ENCODE results near the gene INTS4. TPM values are rescaled to one million over a fixed set of nuclear protein-coding genes. Genes with fewer than 3 reads are reported as not detected.

The INTS4 gene
- total and polyA plus RNA-seq, 2 experiments from 2014 or later, result 24.6 to 47.6 TPM

GRCh38 chr11:78010755-78011154 lies 16.3 kb upstream of the INTS4 start (continued):
- no peak for TF ChIP-seq EZH2 (IDR thresholded peaks at IDR 0.05; ENCODE audit: low read depth, unreplicated experiment)
- no peak for TF ChIP-seq POLR2AphosphoS5 (IDR thresholded peaks at IDR 0.05; ENCODE audit: low read depth)
- TF ChIP-seq ZNF114 (CRISPR knock-in tag; IDR thresholded peaks at IDR 0.05), result no peak
- TF ChIP-seq JUNB (IDR thresholded peaks at IDR 0.05; ENCODE audit: unreplicated experiment), result no peak

DNA sequence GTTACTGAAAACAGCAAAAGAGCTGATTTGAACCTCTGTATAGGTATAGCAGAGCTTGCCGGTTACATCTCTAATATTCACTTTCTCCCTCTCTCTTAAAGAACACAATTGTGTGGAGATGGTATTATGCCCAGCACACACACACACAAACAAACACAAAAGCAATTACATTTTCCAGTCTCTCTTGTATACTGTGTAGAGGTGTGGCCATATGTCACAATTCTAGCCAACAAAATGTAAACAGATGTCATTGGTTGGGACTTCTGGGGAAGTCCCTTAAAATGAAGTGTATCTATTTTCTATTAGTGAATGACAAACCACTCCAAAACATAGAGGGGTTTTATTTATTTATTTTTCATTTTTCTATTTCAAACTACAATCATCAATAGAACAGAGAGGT lies 15.8 kb upstream of the INTS4 start:
- no peaks in the 10 kb centered on the region for H3F3A ChIP-seq (replicated peaks; ENCODE audit: low read depth)
- no peak overlapping the region for H3K4me3 Mint-ChIP-seq
- H3K36me3 Mint-ChIP-seq (ENCODE audit: low read depth), result peaks cover 4% of the 10 kb centered on the region
- no peaks in the 10 kb centered on the region for H3K79me2 ChIP-seq (replicated peaks; ENCODE audit: insufficient read depth)
- DNase-seq (ENCODE audit: low spot score) (no peak), ATAC-seq (no peak)
- H3K9me3 Mint-ChIP-seq, result no peaks in the 10 kb centered on the region
- no peaks in the 10 kb centered on the region for H3K36me3 ChIP-seq (ENCODE audit: insufficient read depth)
- no peak overlapping the region for H2AFZ ChIP-seq
- H3K9me2 ChIP-seq (ENCODE audit: insufficient read depth), result no peaks in the 10 kb centered on the region
- H3K27ac ChIP-seq (ENCODE audit: low read depth), result no peak overlapping the region
- no peaks in the 10 kb centered on the region for H3K4me1 Mint-ChIP-seq
- no peak overlapping the region for H3K27ac Mint-ChIP-seq
- no peak overlapping the region for H3K4me3 ChIP-seq
- no peak overlapping the region for H3K4me2 ChIP-seq
- H3K27me3 Mint-ChIP-seq (ENCODE audit: insufficient read depth, low read depth, poor library complexity), result no peaks in the 10 kb centered on the region
- H3K27me3 ChIP-seq (ENCODE audit: insufficient read depth), result no peaks in the 10 kb centered on the region
- no peaks in the 10 kb centered on the region for H3K4me1 ChIP-seq (ENCODE audit: insufficient read depth)
- H4K20me1 ChIP-seq (replicated peaks; ENCODE audit: insufficient read depth), result no peaks in the 10 kb centered on the region
- no peak for TF ChIP-seq POLR2AphosphoS5 (IDR thresholded peaks at IDR 0.05; ENCODE audit: low read depth)
- TF ChIP-seq STAT1 (IDR thresholded peaks at IDR 0.05; ENCODE audit: unreplicated experiment), result no peak
- no peak for TF ChIP-seq CREB1 (CRISPR knock-in tag; IDR thresholded peaks at IDR 0.05; ENCODE audit: low read depth)
- TF ChIP-seq NANOG (IDR thresholded peaks at IDR 0.05; ENCODE audit: borderline replicate concordance), result no peak
- TF ChIP-seq JUNB (IDR thresholded peaks at IDR 0.05; ENCODE audit: unreplicated experiment), result no peak
- TF ChIP-seq EZH2 (IDR thresholded peaks at IDR 0.05; ENCODE audit: low read depth, unreplicated experiment), result no peak
- TF ChIP-seq ZNF331 (CRISPR knock-in tag; IDR thresholded peaks at IDR 0.05; ENCODE audit: low read depth), result no peak
- TF ChIP-seq, protein P1, sequence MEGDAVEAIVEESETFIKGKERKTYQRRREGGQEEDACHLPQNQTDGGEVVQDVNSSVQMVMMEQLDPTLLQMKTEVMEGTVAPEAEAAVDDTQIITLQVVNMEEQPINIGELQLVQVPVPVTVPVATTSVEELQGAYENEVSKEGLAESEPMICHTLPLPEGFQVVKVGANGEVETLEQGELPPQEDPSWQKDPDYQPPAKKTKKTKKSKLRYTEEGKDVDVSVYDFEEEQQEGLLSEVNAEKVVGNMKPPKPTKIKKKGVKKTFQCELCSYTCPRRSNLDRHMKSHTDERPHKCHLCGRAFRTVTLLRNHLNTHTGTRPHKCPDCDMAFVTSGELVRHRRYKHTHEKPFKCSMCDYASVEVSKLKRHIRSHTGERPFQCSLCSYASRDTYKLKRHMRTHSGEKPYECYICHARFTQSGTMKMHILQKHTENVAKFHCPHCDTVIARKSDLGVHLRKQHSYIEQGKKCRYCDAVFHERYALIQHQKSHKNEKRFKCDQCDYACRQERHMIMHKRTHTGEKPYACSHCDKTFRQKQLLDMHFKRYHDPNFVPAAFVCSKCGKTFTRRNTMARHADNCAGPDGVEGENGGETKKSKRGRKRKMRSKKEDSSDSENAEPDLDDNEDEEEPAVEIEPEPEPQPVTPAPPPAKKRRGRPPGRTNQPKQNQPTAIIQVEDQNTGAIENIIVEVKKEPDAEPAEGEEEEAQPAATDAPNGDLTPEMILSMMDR (conservative IDR thresholded peaks at IDR 0.05; ENCODE audit: low read depth in 2 of 2), result no peak
- TF ChIP-seq, protein P2, sequence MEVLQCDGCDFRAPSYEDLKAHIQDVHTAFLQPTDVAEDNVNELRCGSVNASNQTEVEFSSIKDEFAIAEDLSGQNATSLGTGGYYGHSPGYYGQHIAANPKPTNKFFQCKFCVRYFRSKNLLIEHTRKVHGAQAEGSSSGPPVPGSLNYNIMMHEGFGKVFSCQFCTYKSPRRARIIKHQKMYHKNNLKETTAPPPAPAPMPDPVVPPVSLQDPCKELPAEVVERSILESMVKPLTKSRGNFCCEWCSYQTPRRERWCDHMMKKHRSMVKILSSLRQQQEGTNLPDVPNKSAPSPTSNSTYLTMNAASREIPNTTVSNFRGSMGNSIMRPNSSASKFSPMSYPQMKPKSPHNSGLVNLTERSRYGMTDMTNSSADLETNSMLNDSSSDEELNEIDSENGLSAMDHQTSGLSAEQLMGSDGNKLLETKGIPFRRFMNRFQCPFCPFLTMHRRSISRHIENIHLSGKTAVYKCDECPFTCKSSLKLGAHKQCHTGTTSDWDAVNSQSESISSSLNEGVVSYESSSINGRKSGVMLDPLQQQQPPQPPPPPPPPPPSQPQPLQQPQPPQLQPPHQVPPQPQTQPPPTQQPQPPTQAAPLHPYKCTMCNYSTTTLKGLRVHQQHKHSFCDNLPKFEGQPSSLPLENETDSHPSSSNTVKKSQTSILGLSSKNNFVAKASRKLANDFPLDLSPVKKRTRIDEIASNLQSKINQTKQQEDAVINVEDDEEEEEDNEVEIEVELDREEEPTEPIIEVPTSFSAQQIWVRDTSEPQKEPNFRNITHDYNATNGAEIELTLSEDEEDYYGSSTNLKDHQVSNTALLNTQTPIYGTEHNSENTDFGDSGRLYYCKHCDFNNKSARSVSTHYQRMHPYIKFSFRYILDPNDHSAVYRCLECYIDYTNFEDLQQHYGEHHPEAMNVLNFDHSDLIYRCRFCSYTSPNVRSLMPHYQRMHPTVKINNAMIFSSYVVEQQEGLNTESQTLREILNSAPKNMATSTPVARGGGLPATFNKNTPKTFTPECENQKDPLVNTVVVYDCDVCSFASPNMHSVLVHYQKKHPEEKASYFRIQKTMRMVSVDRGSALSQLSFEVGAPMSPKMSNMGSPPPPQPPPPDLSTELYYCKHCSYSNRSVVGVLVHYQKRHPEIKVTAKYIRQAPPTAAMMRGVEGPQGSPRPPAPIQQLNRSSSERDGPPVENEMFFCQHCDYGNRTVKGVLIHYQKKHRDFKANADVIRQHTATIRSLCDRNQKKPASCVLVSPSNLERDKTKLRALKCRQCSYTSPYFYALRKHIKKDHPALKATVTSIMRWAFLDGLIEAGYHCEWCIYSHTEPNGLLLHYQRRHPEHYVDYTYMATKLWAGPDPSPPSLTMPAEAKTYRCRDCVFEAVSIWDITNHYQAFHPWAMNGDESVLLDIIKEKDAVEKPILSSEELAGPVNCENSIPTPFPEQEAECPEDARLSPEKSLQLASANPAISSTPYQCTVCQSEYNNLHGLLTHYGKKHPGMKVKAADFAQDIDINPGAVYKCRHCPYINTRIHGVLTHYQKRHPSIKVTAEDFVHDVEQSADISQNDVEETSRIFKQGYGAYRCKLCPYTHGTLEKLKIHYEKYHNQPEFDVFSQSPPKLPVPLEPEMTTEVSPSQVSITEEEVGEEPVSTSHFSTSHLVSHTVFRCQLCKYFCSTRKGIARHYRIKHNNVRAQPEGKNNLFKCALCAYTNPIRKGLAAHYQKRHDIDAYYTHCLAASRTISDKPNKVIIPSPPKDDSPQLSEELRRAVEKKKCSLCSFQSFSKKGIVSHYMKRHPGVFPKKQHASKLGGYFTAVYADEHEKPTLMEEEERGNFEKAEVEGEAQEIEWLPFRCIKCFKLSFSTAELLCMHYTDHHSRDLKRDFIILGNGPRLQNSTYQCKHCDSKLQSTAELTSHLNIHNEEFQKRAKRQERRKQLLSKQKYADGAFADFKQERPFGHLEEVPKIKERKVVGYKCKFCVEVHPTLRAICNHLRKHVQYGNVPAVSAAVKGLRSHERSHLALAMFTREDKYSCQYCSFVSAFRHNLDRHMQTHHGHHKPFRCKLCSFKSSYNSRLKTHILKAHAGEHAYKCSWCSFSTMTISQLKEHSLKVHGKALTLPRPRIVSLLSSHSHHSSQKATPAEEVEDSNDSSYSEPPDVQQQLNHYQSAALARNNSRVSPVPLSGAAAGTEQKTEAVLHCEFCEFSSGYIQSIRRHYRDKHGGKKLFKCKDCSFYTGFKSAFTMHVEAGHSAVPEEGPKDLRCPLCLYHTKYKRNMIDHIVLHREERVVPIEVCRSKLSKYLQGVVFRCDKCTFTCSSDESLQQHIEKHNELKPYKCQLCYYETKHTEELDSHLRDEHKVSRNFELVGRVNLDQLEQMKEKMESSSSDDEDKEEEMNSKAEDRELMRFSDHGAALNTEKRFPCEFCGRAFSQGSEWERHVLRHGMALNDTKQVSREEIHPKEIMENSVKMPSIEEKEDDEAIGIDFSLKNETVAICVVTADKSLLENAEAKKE (CRISPR knock-in tag; IDR thresholded peaks at IDR 0.05), result no peak
- TF ChIP-seq, protein P3, sequence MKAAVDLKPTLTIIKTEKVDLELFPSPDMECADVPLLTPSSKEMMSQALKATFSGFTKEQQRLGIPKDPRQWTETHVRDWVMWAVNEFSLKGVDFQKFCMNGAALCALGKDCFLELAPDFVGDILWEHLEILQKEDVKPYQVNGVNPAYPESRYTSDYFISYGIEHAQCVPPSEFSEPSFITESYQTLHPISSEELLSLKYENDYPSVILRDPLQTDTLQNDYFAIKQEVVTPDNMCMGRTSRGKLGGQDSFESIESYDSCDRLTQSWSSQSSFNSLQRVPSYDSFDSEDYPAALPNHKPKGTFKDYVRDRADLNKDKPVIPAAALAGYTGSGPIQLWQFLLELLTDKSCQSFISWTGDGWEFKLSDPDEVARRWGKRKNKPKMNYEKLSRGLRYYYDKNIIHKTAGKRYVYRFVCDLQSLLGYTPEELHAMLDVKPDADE (IDR thresholded peaks at IDR 0.05), result no peak
- no peak for TF ChIP-seq ZNF114 (CRISPR knock-in tag; IDR thresholded peaks at IDR 0.05)

Data from GM23338 (cell line).